ENCODE results near the gene DFFA. TPM values are rescaled to one million over a fixed set of nuclear protein-coding genes. Genes with fewer than 3 reads are reported as not detected.

DFFA gene
- total and polyA plus RNA-seq, 2 of the 4 experiments (the other 2 are of a cell fraction), result 28.1 to 62.6 TPM

- Histone ChIP-seq H2BK5ac (ENCODE audit: low read depth, low read length, poor library complexity, severe bottlenecking) (no peak overlapping the region), H2AK5ac (ENCODE audit: low read depth, low read length) (no peak overlapping the region), H2BK20ac (ENCODE audit: low read depth, low read length) (no peak overlapping the region), H3K18ac (ENCODE audit: low read depth, low read length) (no peak overlapping the region), H3K14ac (replicated peaks; ENCODE audit: low read depth, low read length) (no peak overlapping the region), H3K9me1 (ENCODE audit: insufficient read depth, low read length) (peaks cover 3% of the 10 kb centered on the region; the same call in 1 of the 2 replicates), H3K27ac (ENCODE audit: insufficient read depth, low read length) (no peak overlapping the region), H4K20me1 (ENCODE audit: insufficient read depth, low read length) (peaks cover 5% of the 10 kb centered on the region), H2BK15ac (ENCODE audit: low read depth, low read length) (no peak overlapping the region), H2BK120ac (ENCODE audit: low read depth, low read length) (no peak overlapping the region), H3K9ac (ENCODE audit: low read depth, low read length) (no peak overlapping the region), H3K9me3 (ENCODE audit: control insufficient read depth, insufficient read depth, low read length) (no peaks in the 10 kb centered on the region), H3K27me3 (ENCODE audit: control insufficient read depth, insufficient read depth, low read length) (no peaks in the 10 kb centered on the region), H3K4me2 (ENCODE audit: low read depth, low read length) (no peak overlapping the region), H3K56ac (ENCODE audit: extremely low read depth, insufficient read depth, low read length) (no peak overlapping the region), H3K4ac (ENCODE audit: low read depth, low read length) (no peak overlapping the region), H4K91ac (ENCODE audit: insufficient read depth, low read depth, low read length) (no peak overlapping the region), H3K79me1 (ENCODE audit: low read depth in 1 of 2, low read length in 2 of 2) (peaks cover 37 to 48% of the 10 kb centered on the region in 2 experiments; a peak in 3 of 4 replicates), H2AFZ (replicated peaks; ENCODE audit: low read length, poor library complexity) (no peak overlapping the region), H4K5ac (ENCODE audit: low read depth, low read length) (no peak overlapping the region), H3K36me3 (ENCODE audit: control insufficient read depth, insufficient read depth, low read length) (no peaks in the 10 kb centered on the region), H3K4me1 (ENCODE audit: control insufficient read depth, insufficient read depth, low read length) (0 out of 2 replicates have a peak, but pooled peaks cover 3% of the 10 kb centered on the region), H3K4me3 (ENCODE audit: insufficient read depth, low read depth, low read length) (no peak overlapping the region), H4K8ac (ENCODE audit: low read depth in 2 of 2, low read length in 2 of 2) (no peak overlapping the region), H3K23ac (ENCODE audit: low read depth, low read length) (no peak overlapping the region), H2AK9ac (replicated peaks; ENCODE audit: low read depth, low read length, poor library complexity) (no peak overlapping the region)
- TF ChIP-seq CHD1 (IDR thresholded peaks at IDR 0.05; ENCODE audit: low read depth, low read length) (no peak), POLR2A (IDR thresholded peaks at IDR 0.05; ENCODE audit: low read depth, low read length) (no peak), CEBPB (IDR thresholded peaks at IDR 0.05; ENCODE audit: low read depth, low read length) (no peak), CTCF (conservative IDR thresholded peaks at IDR 0.05; ENCODE audit: low read depth, low read length) (no peak), RFX5 (IDR thresholded peaks at IDR 0.05; ENCODE audit: low read depth, low read length) (no peak), MXI1 (IDR thresholded peaks at IDR 0.05; ENCODE audit: borderline replicate concordance, low read depth, low read length) (no peak), MAZ (IDR thresholded peaks at IDR 0.05; ENCODE audit: borderline replicate concordance, low read depth, low read length) (no peak), SMC3 (IDR thresholded peaks at IDR 0.05; ENCODE audit: low read depth, low read length) (no peak), RAD21 (IDR thresholded peaks at IDR 0.05; ENCODE audit: low read length) (no peak), FOS (IDR thresholded peaks at IDR 0.05; ENCODE audit: low read depth, low read length) (no peak), NFE2L2 (IDR thresholded peaks at IDR 0.05; ENCODE audit: low read depth, low read length) (no peak), MAFK (IDR thresholded peaks at IDR 0.05; ENCODE audit: low read depth, low read length) (no peak), USF2 (IDR thresholded peaks at IDR 0.05; ENCODE audit: low read depth, low read length) (no peak)
- intact Hi-C loops (cut with micrococcal nuclease) (no loop called here), dilution Hi-C loops (cut with HindIII; ENCODE audit: low sequenced_read_pairs, unreplicated experiment) (no loop called here), in situ Hi-C loops (cut with MboI; ENCODE audit: low sequenced_read_pairs) (loop anchor here (10.0 kb wide), 1 partner anchor 174 kb away; no protein-coding TSS in a partner anchor)
- ChIA-PET CTCF (no interaction called here), POLR2A (ENCODE audit: unreplicated experiment) (no interaction called here)
- no TSS peak for BruUV-seq (replicated peaks)
- WGBS, 2 experiments (ENCODE audit: extremely low coverage in 2 of 2, insufficient read length in 1 of 2), result 80% methylated on average over 1 of the region's 1 CpG; no CpG with 5 or more reads in 1 of the 2 experiments
- no peak for ATAC-seq (ENCODE audit: low read depth)
- no peak for DNase-seq
Measured at GRCh38 chr1:10520952-10521351, 48.6 kb upstream of the DFFA start.
